Caco-2 (cell line): Measurements from ENCODE around the gene TRDMT1. TPM values are rescaled to one million over a fixed set of nuclear protein-coding genes. Genes with fewer than 3 reads are reported as not detected.
A peak's percentile ranks its signal among the peaks of the same experiment; 100 is the strongest.

ENCODE experiments used
- BruUV-seq: library from RNA; stranded (reverse); fragments of 400-500 nt; replicated peaks from 2 replicates; lab custom pipeline; 2021; lab: Mats Ljungman, UMichigan
- CTCF ChIA-PET: fragments of 300-600 bp; sonication (Branson Sonifier 250); formaldehyde crosslinking; loops from one replicate; lab custom pipeline; 2022; ENCODE audit warnings: antibody characterized with exemption; lab: Charles Lee
- POLR2A ChIA-PET: fragments of 300-600 bp; sonication (Branson Sonifier 250); formaldehyde crosslinking; loops from one replicate; lab custom pipeline; 2022; ENCODE audit warnings: antibody characterized with exemption; lab: Charles Lee
- DNase-seq, 2 experiments: peaks; one replicate each; pipeline versions ENCODE4 v3.0.0 to v3.0.0-alpha.2; 2020 to 2022
- H3K27me3 ChIP-seq: replicated peaks from 2 replicates; pipeline ENCODE4 v1.6.0; 2011; ENCODE audit warnings: low read length; ENCODE audit not compliant: control insufficient read depth, insufficient read depth
- H3K36me3 ChIP-seq: 2 replicates; pipeline ENCODE4 v1.5.1; 2011; ENCODE audit warnings: low read length; ENCODE audit not compliant: control insufficient read depth, insufficient read depth
- H3K4me1 ChIP-seq: fragments of 250-450 bp; sonication (Bioruptor Pico); 2 replicates; pipeline ENCODE4 v1.5.1; 2020; ENCODE audit warnings: mild to moderate bottlenecking
- H3K4me3 ChIP-seq: 2 replicates; pipeline ENCODE4 v1.5.1; 2011; ENCODE audit warnings: low read depth, mild to moderate bottlenecking, control low read depth, low read length
- H3K9me3 ChIP-seq: fragments of 250-450 bp; sonication (Bioruptor Pico); 2 replicates; pipeline ENCODE4 v1.5.1; 2020; ENCODE audit warnings: mild to moderate bottlenecking, moderate library complexity
- H3K27ac Mint-ChIP-seq: one replicate; pipeline ENCODE4 v1.8.0; 2022; ENCODE audit warnings: mixed read lengths; ENCODE audit not compliant: unreplicated experiment
- H3K27me3 Mint-ChIP-seq: one replicate; pipeline ENCODE4 v1.8.0; 2022; ENCODE audit warnings: mixed read lengths; ENCODE audit not compliant: insufficient read depth, unreplicated experiment
- H3K36me3 Mint-ChIP-seq: one replicate; pipeline ENCODE4 v1.8.0; 2022; ENCODE audit warnings: mild to moderate bottlenecking, mixed read lengths; ENCODE audit not compliant: insufficient read depth, unreplicated experiment
- H3K4me1 Mint-ChIP-seq: one replicate; pipeline ENCODE4 v1.8.0; 2022; ENCODE audit warnings: low read depth, mixed read lengths; ENCODE audit not compliant: unreplicated experiment
- H3K4me3 Mint-ChIP-seq: one replicate; pipeline ENCODE4 v1.8.0; 2022; ENCODE audit warnings: mild to moderate bottlenecking, moderate library complexity, mixed read lengths; ENCODE audit not compliant: unreplicated experiment
- H3K9me3 Mint-ChIP-seq: one replicate; pipeline ENCODE4 v1.8.0; 2022; ENCODE audit warnings: mixed read lengths; ENCODE audit not compliant: unreplicated experiment
- CTCF ChIP-seq, 2 experiments: fragments of 200-600 bp in 1 of 2; IDR thresholded peaks; 1 replicate in 1 of 2; 2 replicates in 1 of 2; pipeline versions ENCODE4 v1.5.1 to v1.8.0; 2011 to 2022; ENCODE audit warnings: antibody characterized with exemption in 1 of 2, control low read depth in 1 of 2, inconsistent platforms in 1 of 2, low read depth in 1 of 2, low read length in 1 of 2, mild to moderate bottlenecking in 1 of 2, moderate library complexity in 1 of 2; ENCODE audit not compliant: insufficient read depth in 1 of 2, severe bottlenecking in 1 of 2, unreplicated experiment in 1 of 2
- intact Hi-C: fragments of 100-400 bp; cut with micrococcal nuclease; formaldehyde crosslinking; loops from one replicate; pipeline ENCODE4 v1.10.0; 2022; ENCODE audit not compliant: unreplicated experiment
- total RNA-seq: library from RNA; stranded (reverse); gene quantifications from 2 replicates; pipeline ENCODE4 v1.2.3, GENCODE V29; 2022

The TRDMT1 gene
- total RNA-seq, 1 experiment from 2014 or later, result 8.6 TPM

- TF ChIP-seq CTCF (IDR thresholded peaks at IDR 0.05; ENCODE audit: insufficient read depth in 1 of 2, low read depth in 1 of 2, low read length in 1 of 2, severe bottlenecking in 1 of 2, unreplicated experiment in 1 of 2), result no peak
Observed at GRCh38 chr10:17144032-17144431, 57.4 kb downstream of the TRDMT1 start.

GRCh38 chr10:17143055-17143690 lies 58.3 kb downstream of the TRDMT1 start:
- H3K4me3 Mint-ChIP-seq, result no peak overlapping the region
- Histone ChIP-seq H3K27me3 (no peaks in the 10 kb centered on the region), H3K4me3 (no peak overlapping the region), H3K4me1 (peaks cover 30% of the 10 kb centered on the region), H3K9me3 (0 out of 2 replicates have a peak, but pooled peaks cover 6% of the 10 kb centered on the region), H3K36me3 (no peaks in the 10 kb centered on the region)
- peaks cover 45% of the 10 kb centered on the region for H3K4me1 Mint-ChIP-seq
- DNase-seq, result no peak
- no peak for TF ChIP-seq CTCF (IDR thresholded peaks at IDR 0.05; ENCODE audit: insufficient read depth in 1 of 2, low read depth in 1 of 2, low read length in 1 of 2, severe bottlenecking in 1 of 2, unreplicated experiment in 1 of 2)
- POLR2A ChIA-PET, result no interaction called here
- intact Hi-C loops, result no loop called here
- BruUV-seq, result no TSS peak
- peaks cover 9% of the 10 kb centered on the region for H3K9me3 Mint-ChIP-seq
- H3K27ac Mint-ChIP-seq, result no peak overlapping the region
- H3K27me3 Mint-ChIP-seq, result no peaks in the 10 kb centered on the region
- no peaks in the 10 kb centered on the region for H3K36me3 Mint-ChIP-seq
- CTCF ChIA-PET, result no interaction called here

More at GRCh38 chr10:17144032-17144431, 57.4 kb downstream of the TRDMT1 start:
- Histone ChIP-seq H3K36me3 (no peaks in the 10 kb centered on the region), H3K9me3 (0 out of 2 replicates have a peak, but pooled peaks cover 6% of the 10 kb centered on the region), H3K27me3 (no peaks in the 10 kb centered on the region), H3K4me3 (no peak overlapping the region), H3K4me1 (peaks cover 34% of the 10 kb centered on the region)
- POLR2A ChIA-PET, result no interaction called here
- Mint-ChIP-seq H3K27ac (no peak overlapping the region), H3K4me3 (no peak overlapping the region), H3K9me3 (peaks cover 9% of the 10 kb centered on the region), H3K27me3 (no peaks in the 10 kb centered on the region), H3K36me3 (no peaks in the 10 kb centered on the region), H3K4me1 (peaks cover 45% of the 10 kb centered on the region)
- intact Hi-C loops, result no loop called here
- CTCF ChIA-PET, result no interaction called here
- no peak for DNase-seq
- no TSS peak for BruUV-seq

GRCh38 chr10:17141504-17142229 lies 59.8 kb downstream of the TRDMT1 start:
- no peak for DNase-seq
- ChIA-PET CTCF (no interaction called here), POLR2A (no interaction called here)
- Mint-ChIP-seq H3K36me3 (no peaks in the 10 kb centered on the region), H3K9me3 (peaks cover 9% of the 10 kb centered on the region), H3K27ac (peak overlapping the region; percentile 48), H3K27me3 (no peaks in the 10 kb centered on the region), H3K4me1 (peaks cover 35% of the 10 kb centered on the region), H3K4me3 (no peak overlapping the region)
- Histone ChIP-seq H3K4me3 (no peak overlapping the region), H3K36me3 (no peaks in the 10 kb centered on the region), H3K27me3 (no peaks in the 10 kb centered on the region), H3K9me3 (0 out of 2 replicates have a peak, but pooled peaks cover 6% of the 10 kb centered on the region), H3K4me1 (peaks cover 27% of the 10 kb centered on the region)
- no peak for TF ChIP-seq CTCF (IDR thresholded peaks at IDR 0.05; ENCODE audit: insufficient read depth in 1 of 2, low read depth in 1 of 2, low read length in 1 of 2, severe bottlenecking in 1 of 2, unreplicated experiment in 1 of 2)
- intact Hi-C loops, result no loop called here
- BruUV-seq, result no TSS peak
